Right atrium auricular region (tissue), 2 donors: Measurements from ENCODE around the gene DPM1. TPM values are rescaled to one million over a fixed set of nuclear protein-coding genes. Genes with fewer than 3 reads are reported as not detected.

Source experiments
- DNase-seq: peaks from one replicate; pipeline ENCODE4 v3.0.0-alpha.2; 2019; ENCODE audit warnings: low spot score
- H3K27ac ChIP-seq, 2 donors: fragments of 200-600 bp; sonication (generic); 1 replicate in 1 of 2; 2 replicates in 1 of 2; pipeline ENCODE4 v1.5.1; 2016 to 2019
- H3K27me3 ChIP-seq, 2 donors: fragments of 200-600 bp; sonication (generic); one replicate each; pipeline versions ENCODE4 v1.5.1 to v1.6.0; 2017 to 2019
- H3K36me3 ChIP-seq: fragments of 200-600 bp; sonication (generic); one replicate; pipeline ENCODE4 v1.5.1; 2016
- H3K4me1 ChIP-seq, 2 donors: fragments of 200-600 bp; sonication (generic); one replicate each; pipeline versions ENCODE4 v1.5.1 to v1.6.0; 2017 to 2019
- H3K4me3 ChIP-seq, 2 donors: fragments of 200-600 bp; sonication (generic); 1 replicate in 1 of 2; 2 replicates in 1 of 2; pipeline ENCODE4 v1.5.1; 2017 to 2019; ENCODE audit warnings: mild to moderate bottlenecking in 1 of 2, moderate library complexity in 1 of 2
- H3K9me3 ChIP-seq, 2 donors: fragments of 200-600 bp; sonication (generic); one replicate each; pipeline ENCODE4 v1.5.1; 2019
- CTCF ChIP-seq, 2 donors: fragments of 200-600 bp; sonication (generic); IDR thresholded peaks; one replicate each; pipeline ENCODE4 v1.5.1; 2019; ENCODE audit warnings: antibody characterized with exemption in 2 of 2
- total RNA-seq, 2 donors: library from RNA; depleted of rRNA; stranded (reverse); fragments of >200 nt; gene quantifications; one replicate each; pipeline ENCODE4 v1.1.0, GENCODE V29; 2016

Gene DPM1
- total RNA-seq, 2 donors from 2014 or later = 35.0 to 78.1 TPM

GRCh38 chr20:50977066-50978021, 19.0 kb upstream of the DPM1 start:
- peaks cover 0 to 4% of the 10 kb centered on the region in 2 donors for H3K4me1 ChIP-seq
- no peak for TF ChIP-seq CTCF (IDR thresholded peaks at IDR 0.05)
- no peaks in the 10 kb centered on the region for H3K9me3 ChIP-seq
- DNase-seq = no peak
- H3K4me3 ChIP-seq = no peak overlapping the region
- no peak overlapping the region for H3K27ac ChIP-seq
- H3K27me3 ChIP-seq = no peaks in the 10 kb centered on the region
- H3K36me3 ChIP-seq = no peaks in the 10 kb centered on the region

GRCh38 chr20:50975701-50976330, 17.5 kb upstream of the DPM1 start:
- H3K4me1 ChIP-seq = no peaks in the 10 kb centered on the region
- H3K4me3 ChIP-seq = no peak overlapping the region
- no peak overlapping the region for H3K27ac ChIP-seq
- H3K36me3 ChIP-seq = no peaks in the 10 kb centered on the region
- H3K9me3 ChIP-seq = no peaks in the 10 kb centered on the region
- no peak for DNase-seq
- H3K27me3 ChIP-seq = no peaks in the 10 kb centered on the region
- no peak for TF ChIP-seq CTCF (IDR thresholded peaks at IDR 0.05)

- DNase-seq = peak; percentile 11
- Histone ChIP-seq H3K36me3 (no peaks in the 10 kb centered on the region), H3K27me3 (no peaks in the 10 kb centered on the region), H3K4me1 (no peaks in the 10 kb centered on the region), H3K4me3 (no peak overlapping the region), H3K9me3 (no peaks in the 10 kb centered on the region), H3K27ac (no peak overlapping the region)
- no peak for TF ChIP-seq CTCF (IDR thresholded peaks at IDR 0.05)
These were observed 11.6 kb upstream of the DPM1 start for GRCh38 chr20:50969912-50970311.

GRCh38 chr20:50969435-50969834, 11.1 kb upstream of the DPM1 start:
- TF ChIP-seq CTCF (IDR thresholded peaks at IDR 0.05) = no peak
- H3K36me3 ChIP-seq = no peaks in the 10 kb centered on the region
- DNase-seq = no peak
- no peak overlapping the region for H3K27ac ChIP-seq
- no peaks in the 10 kb centered on the region for H3K4me1 ChIP-seq
- H3K27me3 ChIP-seq = no peaks in the 10 kb centered on the region
- H3K9me3 ChIP-seq = no peaks in the 10 kb centered on the region
- H3K4me3 ChIP-seq = no peak overlapping the region

GRCh38 chr20:50968289-50968688, 10.0 kb upstream of the DPM1 start:
- Histone ChIP-seq H3K36me3 (no peaks in the 10 kb centered on the region), H3K9me3 (no peaks in the 10 kb centered on the region), H3K27ac (no peak overlapping the region), H3K4me1 (no peaks in the 10 kb centered on the region), H3K4me3 (no peak overlapping the region), H3K27me3 (no peaks in the 10 kb centered on the region)
- DNase-seq = no peak
- TF ChIP-seq CTCF (IDR thresholded peaks at IDR 0.05) = no peak
